Astrocyte of the hippocampus (primary cell): ENCODE data around the gene TEN1.
A peak's percentile ranks its signal among the peaks of the same experiment; 100 is the strongest.
"Not testable (repeated sequence)": the region's sequence is repeated elsewhere in the genome, so short reads cannot be mapped to it uniquely, and the experiment has no call there.

Experiments used
- DNase-seq: peaks from one replicate; pipeline ENCODE4 v3.0.0; 2011; ENCODE audit warnings: low read depth, low spot score

Gene TEN1, protein sequence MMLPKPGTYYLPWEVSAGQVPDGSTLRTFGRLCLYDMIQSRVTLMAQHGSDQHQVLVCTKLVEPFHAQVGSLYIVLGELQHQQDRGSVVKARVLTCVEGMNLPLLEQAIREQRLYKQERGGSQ

GRCh38 chr17:75978938-75979704 is at the start of gene TEN1, which contains the start of gene ACOX1:
Gene TEN1 (plus strand): TSS chr17:75979240. CDS start chr17:75986193, 6,953 bp downstream.
Gene ACOX1 (minus strand): TSS chr17:75979166. CDS start chr17:75979073, 93 bp downstream.
- DNase-seq, result peak; percentile 98

- no peak for DNase-seq
Measured at GRCh38 chr17:75931062-75931461, 48.0 kb upstream of the TEN1 start.

DNA sequence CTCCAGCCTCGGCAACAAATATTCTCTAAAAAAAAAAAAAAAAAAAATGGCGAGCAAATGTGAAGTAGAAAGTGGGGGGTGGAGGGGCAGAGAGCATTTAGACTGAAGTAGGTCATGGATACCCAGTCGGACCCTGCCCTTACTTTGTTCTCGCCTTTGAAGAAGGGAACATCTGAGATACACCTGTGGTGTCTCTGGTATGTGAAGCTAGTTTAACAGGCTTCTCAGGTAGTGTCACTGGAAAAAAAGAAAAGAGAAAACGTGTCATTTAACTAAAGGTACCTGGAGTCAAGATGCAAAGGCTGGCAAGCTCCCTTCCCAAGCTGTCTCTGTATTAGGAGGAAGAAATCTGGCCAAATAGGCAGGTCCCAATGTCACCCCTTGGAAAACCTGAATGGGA is 46.2 kb upstream of the TEN1 start:
- no peak for DNase-seq

DNA sequence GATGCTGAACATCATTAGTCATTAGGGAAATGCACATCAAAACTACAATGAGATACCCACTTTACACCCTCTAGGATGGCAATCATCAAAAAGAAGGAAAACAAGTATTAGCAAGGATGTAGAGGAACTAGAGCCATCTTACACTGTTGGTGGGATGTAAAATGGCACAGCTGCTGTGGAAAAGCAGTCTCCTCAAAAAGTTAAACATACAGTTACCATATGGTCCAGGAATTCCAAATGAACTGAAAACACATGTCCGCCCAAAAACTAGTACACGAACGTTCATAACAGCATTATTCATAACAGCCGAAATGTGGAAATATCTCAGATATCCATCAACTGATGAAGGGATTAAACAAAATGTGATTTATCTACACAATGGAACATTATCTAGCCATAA is 45.2 kb upstream of the TEN1 start:
- DNase-seq, result no peak

GRCh38 chr17:75937652-75938051 is 41.4 kb upstream of the TEN1 start:
- DNase-seq, result no peak

DNA sequence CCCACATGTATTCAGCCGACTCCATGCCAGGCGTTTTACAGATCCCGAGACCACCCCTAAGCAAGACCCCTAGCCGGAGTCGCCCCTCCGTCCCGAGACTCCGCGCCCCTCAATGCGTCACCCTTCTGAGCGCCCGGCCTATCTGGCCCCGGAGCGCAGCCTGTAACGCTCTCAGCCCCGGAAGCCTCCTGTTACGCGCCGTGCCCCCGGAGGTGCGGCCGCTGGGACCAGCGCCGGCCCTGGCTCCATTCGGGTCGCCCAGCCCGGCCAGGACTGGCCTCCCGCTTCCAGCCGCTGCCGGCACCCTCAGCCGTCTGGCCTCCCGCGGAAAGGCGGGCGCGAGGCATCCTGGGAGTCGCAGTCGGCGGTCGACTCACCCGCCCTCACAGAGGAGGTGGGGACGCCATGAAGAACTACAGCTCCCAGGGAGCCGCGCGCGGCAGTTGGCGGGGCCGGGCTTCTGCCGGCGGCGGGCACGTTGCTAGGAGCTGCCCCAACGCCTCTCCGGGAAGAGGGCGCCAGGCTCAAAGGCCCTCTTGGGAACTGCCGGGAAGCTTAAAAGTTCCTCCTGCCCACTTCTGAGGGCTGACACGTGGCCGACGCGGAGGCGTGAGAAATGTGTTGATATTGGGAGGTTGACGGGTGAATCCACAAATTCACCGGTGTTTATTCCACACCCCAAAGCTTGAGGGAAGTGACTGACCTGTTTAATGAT is 38.2 kb upstream of the TEN1 start, which contains the start of gene FBF1:
TSS of gene FBF1 (minus strand) at position 316 of the 715 bp plus-strand sequence. CDS start 2,893 bp downstream, outside the sequence.
- DNase-seq, result peak; percentile 99

- DNase-seq, result no peak
Measured at GRCh38 chr17:75941442-75941819, 37.6 kb upstream of the TEN1 start.

DNA sequence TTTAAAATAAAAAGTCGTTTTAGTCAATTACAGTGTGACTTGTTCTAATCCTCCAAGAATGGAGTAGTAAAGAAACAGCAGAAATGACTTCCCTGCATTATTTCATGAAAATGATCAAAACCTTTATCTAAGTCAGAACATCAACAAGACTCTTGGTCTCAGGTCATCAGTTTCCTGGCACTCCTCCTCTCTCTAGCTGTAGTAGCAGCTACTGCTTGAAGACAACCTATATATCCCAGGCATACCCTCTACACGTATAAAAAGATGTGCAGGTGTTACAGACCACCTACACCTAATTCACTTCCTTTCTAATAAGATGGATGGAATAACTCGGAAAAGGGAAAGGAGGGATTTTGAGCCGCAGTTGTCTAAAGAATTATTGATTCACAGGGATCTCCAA is 36.6 kb upstream of the TEN1 start:
- no peak for DNase-seq

- DNase-seq, result no peak
Measured at GRCh38 chr17:75943491-75943890, 35.5 kb upstream of the TEN1 start.

DNA sequence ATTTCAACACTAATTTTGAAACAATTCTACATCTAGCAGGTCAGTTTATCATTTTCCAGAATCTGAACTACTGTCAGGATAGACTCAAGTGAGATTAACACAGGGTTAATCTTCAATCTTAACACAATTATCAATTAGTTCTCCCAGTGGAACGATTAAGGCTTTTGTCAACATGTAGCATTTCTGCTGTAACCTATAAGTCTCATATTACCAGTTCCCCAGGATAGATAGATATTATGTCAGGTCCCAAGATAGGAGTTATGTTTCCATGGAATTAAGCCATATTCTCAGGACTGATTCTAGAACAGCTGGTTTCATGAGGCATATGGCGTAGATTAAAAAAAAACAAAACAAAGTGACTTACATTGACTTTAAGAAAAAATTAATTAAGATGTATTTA is 33.8 kb upstream of the TEN1 start:
- no peak for DNase-seq

DNA sequence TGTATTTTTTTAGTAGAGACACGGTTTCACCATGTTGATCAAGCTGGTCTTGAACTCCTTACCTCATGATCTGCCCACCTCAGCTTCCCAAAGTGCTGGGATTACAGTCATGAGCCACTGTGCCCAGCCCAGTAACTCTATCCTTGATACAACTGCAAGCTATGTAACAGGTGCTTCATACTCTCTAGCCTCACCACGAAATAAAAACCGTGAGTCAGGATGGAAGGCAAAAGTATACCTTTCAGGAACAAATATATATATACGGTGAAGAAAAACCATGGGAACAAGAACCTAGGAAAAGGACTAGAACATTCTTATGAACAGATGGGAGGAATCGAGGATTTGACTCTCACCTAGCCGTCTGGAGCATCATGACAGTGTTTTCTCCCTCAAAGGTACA is 28.6 kb upstream of the TEN1 start:
- no peak for DNase-seq

DNA sequence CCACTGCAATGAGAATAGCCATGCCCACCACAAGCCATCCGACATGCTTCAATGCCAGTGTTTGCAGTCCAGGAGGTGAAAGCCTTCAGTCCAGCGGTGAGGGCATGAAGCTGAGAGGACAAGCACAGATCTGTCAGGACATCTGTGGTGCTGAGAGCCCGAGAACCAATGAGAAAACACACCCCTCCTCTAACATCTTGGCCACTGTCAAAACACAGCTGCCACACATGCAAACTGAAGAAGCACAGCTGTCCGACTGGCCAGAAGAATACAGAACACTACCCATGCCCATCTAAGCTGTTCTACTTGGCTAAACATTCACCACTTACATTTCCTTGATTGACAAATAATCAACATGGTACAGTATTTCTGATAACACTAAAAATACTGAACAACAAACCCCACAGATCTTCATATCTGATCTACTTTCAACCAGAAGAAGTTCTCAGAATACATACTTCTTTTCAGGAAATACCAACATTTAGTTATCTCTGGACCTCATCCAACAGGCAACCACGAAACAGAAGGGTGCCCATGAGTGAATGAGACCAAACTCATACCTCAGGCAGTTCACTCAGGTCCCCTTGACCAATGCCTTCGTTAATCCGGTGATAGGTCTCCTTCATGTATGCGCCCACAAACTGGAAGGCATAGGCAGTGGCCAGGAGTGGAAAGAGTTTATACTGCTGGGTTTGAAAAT is 28.0 kb upstream of the TEN1 start:
- peak; percentile 55 for DNase-seq

- no peak for DNase-seq
Measured at GRCh38 chr17:75959051-75959838, 19.8 kb upstream of the TEN1 start.

GRCh38 chr17:75959839-75960511 is 19.1 kb upstream of the TEN1 start:
- no peak for DNase-seq

- DNase-seq, result no peak
Measured at GRCh38 chr17:75965468-75965867, 13.6 kb upstream of the TEN1 start.

DNA sequence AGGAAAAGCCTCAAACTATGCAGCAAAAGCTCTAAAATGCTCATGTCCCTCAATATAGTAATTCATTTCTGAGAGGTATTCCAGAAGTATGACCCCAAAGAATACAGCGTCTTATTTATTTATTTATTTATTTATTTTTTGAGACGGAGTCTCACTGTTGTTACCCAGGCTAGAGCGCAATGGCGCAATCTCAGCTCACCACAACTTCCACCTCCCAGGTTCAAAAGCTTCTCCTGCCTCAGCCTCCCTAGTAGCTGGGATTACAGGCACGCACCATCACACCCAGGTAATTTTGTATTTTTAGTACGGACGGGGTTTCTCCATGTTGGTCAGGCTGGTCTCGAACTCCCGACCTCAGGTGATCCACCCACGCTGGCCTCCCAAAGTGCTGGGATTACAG is 10.0 kb upstream of the TEN1 start:
- not testable (repeated sequence) for DNase-seq

GRCh38 chr17:75970011-75970523 is 9.0 kb upstream of the TEN1 start:
- DNase-seq, result no peak

DNA sequence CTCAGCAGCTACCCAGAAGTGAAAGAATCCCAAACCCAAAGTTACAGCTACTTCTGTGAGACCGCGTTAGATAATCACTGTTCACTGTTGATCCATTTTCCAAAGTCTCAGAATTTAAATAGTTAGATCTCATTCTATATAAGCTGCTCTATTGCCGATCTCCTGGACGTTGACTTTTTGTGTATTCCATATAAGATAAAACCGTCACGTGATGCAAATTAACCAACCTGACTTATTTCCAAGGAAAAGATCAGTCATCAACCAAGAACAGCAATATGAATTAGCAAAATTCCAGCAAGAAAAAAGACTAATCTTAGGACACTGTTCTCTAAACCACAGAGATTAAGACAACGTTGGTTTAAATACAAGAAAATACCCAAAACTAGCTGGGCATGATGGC is 8.4 kb upstream of the TEN1 start:
- no peak for DNase-seq

DNA sequence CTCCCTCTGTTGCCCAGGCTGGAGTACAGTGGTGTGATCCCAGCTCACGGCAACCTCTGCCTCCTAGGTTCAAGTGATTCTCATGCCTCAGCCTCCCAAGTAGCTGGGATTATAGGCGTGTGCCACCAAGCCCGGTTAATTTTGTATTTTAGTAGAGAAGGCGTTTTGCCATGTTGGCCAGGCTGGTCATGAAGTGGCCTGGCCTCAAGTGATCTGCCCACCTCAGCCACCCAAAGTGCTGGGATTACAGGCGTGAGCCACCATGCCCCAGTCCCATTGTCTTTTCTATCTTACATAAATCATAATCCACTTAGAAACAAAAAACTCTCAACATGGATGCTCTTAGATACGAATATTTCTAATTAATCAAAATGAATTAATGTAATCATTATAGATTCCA is 3.9 kb upstream of the TEN1 start:
- DNase-seq, result not testable (repeated sequence)

DNA sequence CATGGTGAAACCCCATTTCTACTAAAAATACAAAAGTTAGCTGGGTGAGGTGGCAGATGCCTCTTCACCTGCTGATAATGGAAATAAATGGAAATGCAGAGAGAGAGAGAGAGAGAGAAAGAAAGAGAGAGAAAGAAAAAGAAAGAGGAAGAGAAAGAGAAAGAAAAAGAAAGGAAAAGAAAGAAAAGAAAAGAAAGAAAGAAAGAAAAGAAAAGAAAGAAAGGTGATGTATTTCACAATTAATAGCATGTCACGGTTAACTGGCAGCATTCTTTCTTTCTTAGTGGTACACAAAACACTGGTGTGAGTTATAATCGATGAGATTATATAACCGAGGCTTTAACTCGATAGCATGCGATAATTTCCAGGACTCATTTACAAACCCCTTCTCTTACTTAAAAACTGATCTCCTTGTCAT is 3.3 kb upstream of the TEN1 start:
- DNase-seq, result no peak
